ENCODE measurements around the gene CTBP1. TPM values are rescaled to one million over a fixed set of nuclear protein-coding genes. Genes with fewer than 3 reads are reported as not detected.

CTBP1 gene
- total RNA-seq, 1 experiment from 2014 or later: 136 TPM

GRCh38 chr4:1187182-1187581, 61.7 kb downstream of the CTBP1 start:
- H3K18ac ChIP-seq (ENCODE audit: insufficient read length, low read depth, low read length): no peak overlapping the region
- H3K23me2 ChIP-seq (ENCODE audit: insufficient read length, low read depth, low read length, poor library complexity, severe bottlenecking): no peaks in the 10 kb centered on the region
- H3K9me3 Mint-ChIP-seq: peaks cover 6 to 16% of the 10 kb centered on the region in 2 experiments
- no peaks in the 10 kb centered on the region for H3K9me3 ChIP-seq (ENCODE audit: control insufficient read depth, low read depth, low read length)
- no peak overlapping the region for H3T11ph ChIP-seq (ENCODE audit: low read length)
- H4K91ac ChIP-seq (ENCODE audit: insufficient read length, low read depth, low read length): no peak overlapping the region
- H4K5ac ChIP-seq (ENCODE audit: insufficient read length, low read depth, low read length): no peak overlapping the region
- no peak overlapping the region for H3K27ac ChIP-seq (ENCODE audit: insufficient read length, low read depth, low read length)
- H3K23ac ChIP-seq (ENCODE audit: insufficient read length, low read depth, low read length): no peak overlapping the region
- H3K4me1 ChIP-seq (ENCODE audit: insufficient read depth, low read length): no peaks in the 10 kb centered on the region
- H2BK12ac ChIP-seq (ENCODE audit: insufficient read length, low read depth, low read length): no peak overlapping the region
- no peaks in the 10 kb centered on the region for H3K79me2 ChIP-seq (ENCODE audit: insufficient read depth, low read length)
- no peak overlapping the region for H3K4ac ChIP-seq (ENCODE audit: low read depth, low read length)
- no peak overlapping the region for H3K14ac ChIP-seq (ENCODE audit: insufficient read depth, low read length)
- no peaks in the 10 kb centered on the region for H4K20me1 ChIP-seq (ENCODE audit: control insufficient read depth, insufficient read depth, insufficient read length)
- H3K36me3 Mint-ChIP-seq (ENCODE audit: insufficient read depth in 1 of 3, low read depth in 3 of 3): no peaks in the 10 kb centered on the region
- no peak overlapping the region for H4K8ac ChIP-seq (replicated peaks; ENCODE audit: insufficient read length, low read depth, low read length)
- no peaks in the 10 kb centered on the region for H3K4me1 Mint-ChIP-seq
- no peak overlapping the region for H3K4me2 ChIP-seq (ENCODE audit: insufficient read depth, insufficient read length, low read length)
- no peak for DNase-seq
- no peak overlapping the region for H3K9ac ChIP-seq (ENCODE audit: extremely low read depth, insufficient read length, low read length)
- H3K79me1 ChIP-seq (ENCODE audit: insufficient read depth, low read depth, low read length, poor library complexity, severe bottlenecking): no peaks in the 10 kb centered on the region
- no peak overlapping the region for H2BK120ac ChIP-seq (ENCODE audit: low read depth, low read length, poor library complexity, severe bottlenecking)
- H2AFZ ChIP-seq (ENCODE audit: low read length): no peak overlapping the region
- H2AK5ac ChIP-seq (ENCODE audit: insufficient read length, low read length): no peak overlapping the region
- no peak overlapping the region for H3K4me3 Mint-ChIP-seq
- TF ChIP-seq CTCF (conservative IDR thresholded peaks at IDR 0.05): no peak
- H3K27me3 ChIP-seq (ENCODE audit: insufficient read depth, low read length): no peaks in the 10 kb centered on the region
- H3K27me3 Mint-ChIP-seq (ENCODE audit: low read depth): peaks cover 41% of the 10 kb centered on the region
- H3K27ac Mint-ChIP-seq: no peak overlapping the region
- no peak overlapping the region for H2BK20ac ChIP-seq (ENCODE audit: low read depth, low read length, poor library complexity, severe bottlenecking)
- no peak overlapping the region for H3K56ac ChIP-seq (ENCODE audit: insufficient read length, low read depth, low read length)
- H2BK15ac ChIP-seq (ENCODE audit: low read depth, low read length): no peak overlapping the region
- WGBS (ENCODE audit: extremely low coverage, insufficient read length, low lambda C conversion rate): no CpG with 5 or more reads among the region's 1 CpG
- H2BK5ac ChIP-seq (ENCODE audit: insufficient read length, low read length): no peak overlapping the region

Measured in H9 (cell line).